Prostate gland (tissue), 2 donors: Measurements from ENCODE around the gene CCDC149. TPM values are rescaled to one million over a fixed set of nuclear protein-coding genes. Genes with fewer than 3 reads are reported as not detected.

Experiments
- DNase-seq: peaks from one replicate; pipeline ENCODE4 v3.0.0-alpha.2; 2019; ENCODE audit warnings: low spot score
- H3K27ac ChIP-seq, 2 donors: fragments of 200-600 bp; sonication (generic); 2 replicates each; pipeline ENCODE4 v1.5.1; 2017 to 2019
- H3K27me3 ChIP-seq: fragments of 200-600 bp; sonication (generic); replicated peaks from 2 replicates; pipeline ENCODE4 v1.5.1; 2019; ENCODE audit not compliant: insufficient read depth
- H3K36me3 ChIP-seq, 2 donors: fragments of 200-600 bp; sonication (generic); 1 replicate in 1 of 2; 2 replicates in 1 of 2; pipeline versions ENCODE4 v1.5.1 to v1.8.1; 2017 to 2019
- H3K4me1 ChIP-seq: fragments of 200-600 bp; sonication (generic); replicated peaks from 2 replicates; pipeline ENCODE4 v1.5.1; 2019
- H3K4me3 ChIP-seq, 2 donors: fragments of 200-600 bp; sonication (generic); 2 replicates each; pipeline ENCODE4 v1.5.1; 2017 to 2019
- H3K9me3 ChIP-seq: fragments of 200-600 bp; sonication (generic); 2 replicates; pipeline ENCODE4 v1.5.1; 2017
- CTCF ChIP-seq, 4 experiments: fragments of 200-600 bp in 2 of 4; fragments of 450-650 bp in 2 of 4; sonication (generic) in 2 of 4; IDR thresholded peaks; 1 replicate in 3 of 4; 2 replicates in 1 of 4; pipeline ENCODE4 v1.5.1; 2016 to 2019; ENCODE audit warnings: antibody characterized with exemption in 4 of 4, mild to moderate bottlenecking in 2 of 4, moderate library complexity in 2 of 4
- POLR2A ChIP-seq: fragments of 450-650 bp; IDR thresholded peaks from one replicate; pipeline ENCODE4 v1.6.1; 2016; ENCODE audit warnings: antibody characterized with exemption, mild to moderate bottlenecking
- POLR2AphosphoS5 ChIP-seq: sonication (generic); formaldehyde crosslinking; IDR thresholded peaks from one replicate; pipeline ENCODE4 v1.6.1; 2017; ENCODE audit warnings: antibody characterized with exemption
- WGBS: methylation state at CpG from one replicate; pipeline ENCODE4 v1.1.5; 2018; 5-methylcytosine and 5-hydroxymethylcytosine counted together
- intact Hi-C: fragments of 100-400 bp; cut with DNase I; formaldehyde crosslinking; loops from one replicate; pipeline ENCODE4 v1.14.2; 2022
- total RNA-seq, 2 donors: library from RNA; depleted of rRNA; stranded (reverse); fragments of >200 nt; gene quantifications; one replicate each; pipeline ENCODE4 v1.1.0, GENCODE V29; 2016

The CCDC149 gene
- total RNA-seq, 2 donors from 2014 or later, result 14.0 to 19.6 TPM

GRCh38 chr4:24796620-24797019 lies 116.2 kb downstream of the CCDC149 start:
- Histone ChIP-seq H3K4me1 (no peaks in the 10 kb centered on the region), H3K9me3 (no peaks in the 10 kb centered on the region), H3K36me3 (no peaks in the 10 kb centered on the region), H3K4me3 (no peak overlapping the region), H3K27ac (no peak overlapping the region), H3K27me3 (no peaks in the 10 kb centered on the region)
- no peak for DNase-seq
- intact Hi-C loops, result loop anchor here (5.0 to 10.0 kb wide), 3 partner anchors 64 to 322 kb away; partner anchors contain the start of gene CCDC149
- TF ChIP-seq CTCF (IDR thresholded peaks at IDR 0.05) (no peak), POLR2A (no peak), POLR2AphosphoS5 (no peak)

- H3K27me3 ChIP-seq, result no peaks in the 10 kb centered on the region
- 30% methylated on average over 9 of the region's 9 CpGs for WGBS
- no peaks in the 10 kb centered on the region for H3K36me3 ChIP-seq
- H3K27ac ChIP-seq, result peak overlapping the region; percentile 79
- peak overlapping the region; percentile 26 to 28 for H3K4me3 ChIP-seq
- intact Hi-C loops, result loop anchor here (5.0 to 10.0 kb wide), 3 partner anchors 64 to 321 kb away; partner anchors contain the start of gene CCDC149
- no peaks in the 10 kb centered on the region for H3K9me3 ChIP-seq
- TF ChIP-seq CTCF (IDR thresholded peaks at IDR 0.05), result no peak
- TF ChIP-seq POLR2AphosphoS5, result peak; percentile 1
- H3K4me1 ChIP-seq, result no peaks in the 10 kb centered on the region
- DNase-seq, result no peak
Measured at GRCh38 chr4:24795666-24796381, 117.0 kb downstream of the CCDC149 start.

GRCh38 chr4:24794916-24795665 lies 117.8 kb downstream of the CCDC149 start, which contains the start of gene SOD3:
Gene SOD3, plus strand, starts transcription at chr4:24795573. Its CDS starts 3,949 bp downstream, at chr4:24799522.
- intact Hi-C loops, result loop anchor here (5.0 to 10.0 kb wide), 4 partner anchors 63 to 320 kb away; partner anchors contain the start of genes CCDC149 and DHX15
- H3K4me1 ChIP-seq, result no peaks in the 10 kb centered on the region
- peak; percentile 86 for DNase-seq

GRCh38 chr4:24794480-24794879 lies 118.4 kb downstream of the CCDC149 start:
- no peaks in the 10 kb centered on the region for H3K4me1 ChIP-seq
- no peak overlapping the region for H3K4me3 ChIP-seq
- intact Hi-C loops, result loop anchor here (5.0 to 10.0 kb wide), 2 partner anchors 212 to 320 kb away; partner anchors contain the start of gene DHX15
- no peaks in the 10 kb centered on the region for H3K27me3 ChIP-seq
- 64% methylated on average over 10 of the region's 10 CpGs for WGBS
- H3K9me3 ChIP-seq, result no peaks in the 10 kb centered on the region
- DNase-seq, result no peak
- TF ChIP-seq POLR2AphosphoS5, result peak; percentile 4
- TF ChIP-seq POLR2A, result no peak
- TF ChIP-seq CTCF (IDR thresholded peaks at IDR 0.05), result no peak
- H3K36me3 ChIP-seq, result no peaks in the 10 kb centered on the region
- peak overlapping the region; percentile 21 to 79 for H3K27ac ChIP-seq

More at GRCh38 chr4:24794916-24795665, 117.8 kb downstream of the CCDC149 start, which contains the start of gene SOD3:
- H3K27ac ChIP-seq, result peak within 1 kb of the TSS; percentile 79
- TF ChIP-seq POLR2AphosphoS5, result peak; percentile 74
- TF ChIP-seq POLR2A, result peak; percentile 42
- TF ChIP-seq CTCF (IDR thresholded peaks at IDR 0.05), result no peak
- H3K4me3 ChIP-seq, result peak within 1 kb of the TSS; percentile 26 to 28
- H3K9me3 ChIP-seq, result no peaks in the 10 kb centered on the region
- no peaks in the 10 kb centered on the region for H3K36me3 ChIP-seq
- H3K27me3 ChIP-seq, result no peaks in the 10 kb centered on the region
- 28% methylated on average over 21 of the region's 21 CpGs for WGBS
